ENCODE data around the gene KERA.
A peak's percentile ranks its signal among the peaks of the same experiment; 100 is the strongest.

KERA gene

GRCh38 chr12:91073426-91073825, 15.6 kb upstream of the KERA start:
- no peak for DNase-seq (ENCODE audit: low read depth)

DNA sequence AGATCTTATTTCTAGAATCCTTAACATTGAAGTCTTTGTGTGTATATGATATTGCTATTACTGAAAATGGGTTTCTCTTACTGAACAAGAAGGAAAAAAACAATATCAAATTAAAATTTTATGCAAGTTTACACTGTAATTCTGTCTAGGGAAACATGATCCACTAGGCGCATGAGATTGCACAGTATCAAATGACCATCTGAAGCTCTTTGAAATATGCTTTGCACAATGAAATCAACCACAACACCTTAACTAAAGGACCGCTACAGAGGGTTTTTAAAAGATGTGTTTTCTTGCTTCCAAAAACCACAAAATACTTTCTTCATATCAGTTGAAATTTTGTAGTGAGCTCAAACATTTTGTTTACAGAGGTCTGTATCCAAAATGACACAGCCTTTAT, 15.1 kb upstream of the KERA start:
- no peak for DNase-seq (ENCODE audit: low read depth)

DNA sequence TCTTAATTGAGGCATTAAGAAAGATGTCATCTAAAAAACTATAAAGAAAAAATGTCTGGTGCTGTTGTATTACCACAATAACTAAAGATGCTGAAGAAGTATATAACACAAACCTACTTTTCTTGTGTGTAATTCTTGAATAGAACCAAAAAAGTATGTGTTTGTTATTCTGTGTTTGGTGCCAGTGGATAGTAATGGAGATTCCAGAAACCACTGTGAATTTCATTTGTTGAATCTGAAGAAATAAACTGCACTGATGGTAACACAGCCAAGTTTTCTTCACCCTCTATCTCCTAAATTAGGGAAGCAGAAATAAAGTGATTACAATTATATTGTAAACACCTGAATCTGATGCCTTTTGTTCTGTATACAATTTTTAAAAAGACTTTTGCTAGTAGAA, 13.1 kb upstream of the KERA start:
- DNase-seq (ENCODE audit: low read depth) = no peak

DNA sequence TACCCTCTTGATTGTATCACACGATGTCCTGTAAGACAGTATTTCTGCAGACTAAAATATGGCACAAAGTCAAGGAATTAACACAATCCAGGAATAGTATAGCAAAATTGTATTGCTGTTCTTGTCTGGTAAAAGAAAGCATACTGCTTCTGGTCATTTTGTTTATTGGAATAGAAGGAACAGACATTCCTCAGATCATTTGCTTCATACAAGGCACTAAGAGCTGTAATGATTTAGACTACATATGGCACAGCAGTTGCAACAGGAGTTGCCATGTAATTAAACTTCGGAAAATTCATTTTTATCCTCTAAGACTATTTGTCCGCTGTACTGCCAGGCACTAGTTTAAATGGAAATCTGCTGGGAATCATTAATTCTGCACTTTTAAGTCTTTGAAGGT, 7.6 kb upstream of the KERA start:
- no peak for DNase-seq (ENCODE audit: low read depth)

- no peak for DNase-seq (ENCODE audit: low read depth)
Observed at GRCh38 chr12:91064640-91065039, 6.8 kb upstream of the KERA start.

GRCh38 chr12:91061091-91061490, 3.3 kb upstream of the KERA start:
- no peak for DNase-seq (ENCODE audit: low read depth)

DNA sequence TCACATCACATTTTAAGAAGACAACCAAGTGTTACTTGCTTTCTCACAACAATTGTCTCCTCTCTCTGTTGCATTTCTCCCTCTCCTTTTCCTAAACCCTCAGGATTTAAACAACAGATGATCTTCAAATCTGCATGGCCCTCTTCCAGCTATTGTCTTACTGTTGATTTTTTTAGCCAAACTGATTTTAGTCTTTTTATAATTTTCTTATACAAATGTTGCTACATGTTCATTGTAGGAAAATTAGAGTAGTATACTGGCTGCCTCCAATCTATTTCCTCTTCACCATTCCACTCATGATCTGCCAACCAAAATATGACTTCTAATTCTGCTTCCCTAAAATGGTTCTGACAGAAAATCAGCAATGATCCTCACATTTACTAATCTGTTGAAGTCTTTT, 1.4 kb upstream of the KERA start:
- DNase-seq (ENCODE audit: low read depth) = no peak

- DNase-seq (ENCODE audit: low read depth) = peak; percentile 3
Observed at GRCh38 chr12:91058786-91059185, 962 bp upstream of the KERA start.

DNA sequence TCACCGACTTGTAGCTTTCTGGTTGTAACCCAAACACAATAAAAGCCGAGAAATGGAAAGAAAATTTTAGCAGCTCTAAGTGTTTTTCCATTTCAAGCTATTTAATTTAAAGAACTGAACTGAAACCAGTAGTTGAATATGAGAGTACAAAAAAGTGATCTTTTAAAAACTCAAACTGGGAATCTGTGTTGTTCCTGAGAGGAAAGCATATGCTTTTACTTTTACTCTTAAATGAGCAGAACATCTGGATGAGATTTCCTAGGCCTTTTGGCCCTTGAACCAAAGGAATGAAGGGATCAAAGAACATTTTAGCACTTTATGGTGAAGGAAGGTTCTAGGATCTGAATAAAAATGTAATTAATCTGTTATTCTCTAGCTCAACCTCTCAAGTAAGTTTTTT, 1.3 kb downstream of the KERA start:
- no peak for DNase-seq (ENCODE audit: low read depth)

DNA sequence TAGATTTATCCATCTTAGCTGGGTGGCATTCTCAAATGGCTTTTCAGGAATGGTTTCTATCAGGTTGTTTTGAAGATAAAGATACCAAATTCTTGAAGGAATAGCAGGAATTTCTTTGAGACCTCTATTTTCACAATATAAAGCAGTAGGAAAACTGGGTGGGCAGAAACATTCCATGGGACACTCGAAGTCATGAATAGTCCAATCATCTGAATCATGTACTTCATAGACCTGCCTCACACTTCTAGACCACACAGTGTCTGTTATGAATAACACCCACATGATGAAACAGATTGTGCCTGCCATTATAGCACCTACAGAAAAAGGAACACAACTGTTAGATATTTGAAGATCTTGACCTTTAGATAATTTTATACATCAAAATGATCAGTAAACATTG, 1.8 kb downstream of the KERA start:
- DNase-seq (ENCODE audit: low read depth) = no peak

GRCh38 chr12:91053951-91054715, 3.7 kb downstream of the KERA start:
- DNase-seq (ENCODE audit: low read depth) = peak; percentile 21

DNA sequence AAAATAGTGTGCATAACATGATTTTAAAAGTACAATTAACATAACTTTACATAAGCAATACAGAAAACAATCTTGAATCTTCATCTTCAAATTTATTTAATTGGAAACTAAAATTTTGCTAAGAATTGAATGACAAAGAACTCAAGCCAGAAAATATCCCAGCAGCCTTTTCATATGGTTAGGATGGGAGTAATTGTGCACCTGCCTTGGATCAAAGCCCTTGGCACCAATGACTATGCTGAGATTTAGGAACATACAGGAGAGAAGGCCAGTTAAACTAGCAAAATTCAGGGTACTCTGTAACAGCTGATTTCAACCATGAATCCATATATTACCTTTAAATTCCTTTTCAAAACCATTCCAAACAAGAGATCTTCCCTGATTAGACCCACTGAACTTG, 5.8 kb downstream of the KERA start:
- DNase-seq (ENCODE audit: low read depth) = no peak

- no peak for DNase-seq (ENCODE audit: low read depth)
Observed at GRCh38 chr12:91044586-91044985, 13.2 kb downstream of the KERA start.

GRCh38 chr12:91043408-91043807, 14.4 kb downstream of the KERA start:
- no peak for DNase-seq (ENCODE audit: low read depth)

GRCh38 chr12:91040096-91040755, 17.6 kb downstream of the KERA start:
- peak; percentile 43 for DNase-seq (ENCODE audit: low read depth)

- no peak for DNase-seq (ENCODE audit: low read depth)
Observed at GRCh38 chr12:91037276-91037675, 20.5 kb downstream of the KERA start.

DNA sequence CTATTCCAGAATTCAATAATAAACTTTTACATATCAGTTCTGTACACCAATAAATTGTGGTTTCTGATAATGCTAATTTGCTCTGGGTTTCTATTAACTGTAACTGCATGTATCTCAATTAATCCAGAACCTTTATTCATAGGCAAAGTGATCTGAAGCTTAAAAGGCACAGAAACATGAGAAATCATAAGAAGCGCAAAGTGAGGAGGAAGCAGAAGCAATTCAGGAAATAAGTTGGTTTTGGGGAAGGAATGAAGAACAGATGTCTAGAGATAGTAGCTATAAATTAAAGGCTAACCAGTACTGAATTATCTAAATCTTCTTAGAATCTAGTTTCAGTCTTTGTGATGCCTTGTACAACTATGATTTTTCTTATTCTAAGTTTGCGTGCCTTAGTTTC, 24.6 kb downstream of the KERA start:
- no peak for DNase-seq (ENCODE audit: low read depth)

- DNase-seq (ENCODE audit: low read depth) = peak; percentile 78
Observed at GRCh38 chr12:91023326-91024004, 34.4 kb downstream of the KERA start.

- no peak for DNase-seq (ENCODE audit: low read depth)
Observed at GRCh38 chr12:91021076-91021475, 36.7 kb downstream of the KERA start.

DNA sequence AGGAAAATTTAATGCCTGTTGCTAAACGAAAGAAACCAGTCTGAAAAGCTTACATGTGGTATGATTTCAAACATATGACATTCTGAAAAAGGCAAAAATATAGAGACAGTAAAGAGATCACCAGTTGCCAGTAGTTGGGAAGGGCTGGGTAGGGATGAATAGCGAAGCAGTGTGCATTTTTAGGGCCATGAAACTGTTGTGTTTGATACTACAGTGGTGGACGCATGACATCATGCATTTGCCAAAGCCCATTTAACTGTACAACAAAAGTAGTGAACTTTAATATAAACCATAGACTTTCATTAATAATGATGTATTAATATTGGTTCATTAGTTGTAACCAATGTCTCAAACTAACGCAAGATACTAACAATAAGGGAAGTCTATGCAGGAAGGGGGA, 38.4 kb downstream of the KERA start:
- no peak for DNase-seq (ENCODE audit: low read depth)

DNA sequence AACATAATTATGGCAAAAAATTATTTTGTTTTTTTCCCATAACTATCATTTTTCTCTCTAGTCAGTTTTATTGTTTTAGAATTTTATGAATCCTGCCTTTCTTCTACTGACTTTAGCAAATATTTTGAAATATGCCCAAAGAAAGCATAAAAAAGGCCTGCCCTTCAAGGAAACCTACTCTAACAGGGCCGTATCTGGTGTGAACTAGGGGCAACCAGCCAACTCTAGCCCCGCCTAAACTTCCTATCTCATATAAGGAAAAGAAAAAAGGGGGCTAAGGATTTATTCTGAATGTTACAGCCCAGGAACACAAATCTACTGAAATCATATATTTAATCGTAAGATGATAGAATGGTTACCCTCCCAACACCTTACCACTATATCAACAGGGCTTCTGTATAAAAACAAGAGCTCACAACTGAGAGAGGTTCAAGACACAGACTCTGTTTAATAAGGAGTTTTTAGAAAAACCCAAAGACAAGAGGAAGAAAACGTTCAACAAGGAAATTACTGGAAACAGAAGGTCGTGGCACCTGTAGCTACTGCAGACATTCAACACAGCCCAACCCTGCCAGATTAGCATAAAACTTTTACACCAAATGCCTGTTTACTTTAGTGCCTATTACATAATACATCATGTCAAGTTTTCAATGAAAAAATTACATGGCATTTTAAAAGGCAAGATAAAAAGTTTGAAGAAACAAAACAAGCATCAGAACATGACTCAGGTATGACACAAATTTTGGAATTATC, 40.1 kb downstream of the KERA start:
- no peak for DNase-seq (ENCODE audit: low read depth)

GRCh38 chr12:91017043-91017442, 40.8 kb downstream of the KERA start:
- no peak for DNase-seq (ENCODE audit: low read depth)

All from ELR (cell line).